Neuronal stem cell (in vitro differentiated cells): ENCODE data around the gene ADGRV1.

Experiments used
- DNase-seq: peaks from one replicate; pipeline ENCODE4 v3.0.0-alpha.2; 2013; ENCODE audit warnings: low spot score
- H2AFZ ChIP-seq: one replicate; pipeline ENCODE4 v1.6.1; 2013; ENCODE audit warnings: mild to moderate bottlenecking, low read length, inconsistent platforms
- H2AK5ac ChIP-seq: 2 replicates; pipeline ENCODE4 v1.6.1; 2013; ENCODE audit warnings: low read depth, mild to moderate bottlenecking, inconsistent platforms, low read length, moderate library complexity, mixed read lengths
- H2BK120ac ChIP-seq: 2 replicates; pipeline ENCODE4 v1.6.1; 2013; ENCODE audit warnings: low read depth, mild to moderate bottlenecking, inconsistent platforms, low read length, moderate library complexity, mixed read lengths
- H2BK12ac ChIP-seq: one replicate; pipeline ENCODE4 v1.6.1; 2013; ENCODE audit warnings: low read length, inconsistent platforms
- H2BK15ac ChIP-seq: 2 replicates; pipeline ENCODE4 v1.6.1; 2013; ENCODE audit warnings: mild to moderate bottlenecking, low read length, inconsistent platforms, mixed read lengths
- H2BK5ac ChIP-seq: one replicate; pipeline ENCODE4 v1.6.1; 2013; ENCODE audit warnings: inconsistent platforms, mild to moderate bottlenecking, low read length, moderate library complexity
- H3K14ac ChIP-seq: one replicate; pipeline ENCODE4 v1.6.1; 2013; ENCODE audit warnings: low read length, inconsistent platforms
- H3K18ac ChIP-seq: 2 replicates; pipeline ENCODE4 v1.6.1; 2013; ENCODE audit warnings: low read length, inconsistent platforms
- H3K23ac ChIP-seq: 2 replicates; pipeline ENCODE4 v1.6.1; 2013; ENCODE audit warnings: low read depth, mild to moderate bottlenecking, mixed read lengths, low read length, inconsistent platforms; ENCODE audit not compliant: poor library complexity
- H3K27ac ChIP-seq: replicated peaks from 3 replicates; pipeline ENCODE4 v1.5.1; 2013; ENCODE audit warnings: low read length, inconsistent platforms
- H3K27me3 ChIP-seq, 3 experiments: 2 replicates each; pipeline ENCODE4 v1.6.1; 2013; ENCODE audit warnings: low read length in 3 of 3, mild to moderate bottlenecking in 2 of 3, inconsistent platforms in 1 of 3, low read depth in 1 of 3, mixed read lengths in 1 of 3, moderate library complexity in 1 of 3; ENCODE audit not compliant: control insufficient read depth in 3 of 3, insufficient read depth in 3 of 3
- H3K36me3 ChIP-seq, 2 donors: replicated peaks in 1 of 2; 2 replicates each; pipeline ENCODE4 v1.6.1; 2013; ENCODE audit warnings: low read length in 2 of 2; ENCODE audit not compliant: control insufficient read depth in 2 of 2, insufficient read depth in 2 of 2
- H3K4ac ChIP-seq: 2 replicates; pipeline ENCODE4 v1.6.1; 2013; ENCODE audit warnings: inconsistent platforms, mild to moderate bottlenecking, low read length, moderate library complexity
- H3K4me1 ChIP-seq, 2 donors: 1 replicate in 1 of 2; 2 replicates in 1 of 2; pipeline ENCODE4 v1.6.1; 2013; ENCODE audit warnings: low read length in 2 of 2, low read depth in 1 of 2; ENCODE audit not compliant: control insufficient read depth in 2 of 2, insufficient read depth in 1 of 2
- H3K4me2 ChIP-seq: one replicate; pipeline ENCODE4 v1.6.1; 2013; ENCODE audit warnings: mild to moderate bottlenecking, low read length, inconsistent platforms; ENCODE audit not compliant: insufficient read depth, poor library complexity, severe bottlenecking
- H3K4me3 ChIP-seq, 2 donors: 2 replicates each; pipeline ENCODE4 v1.5.1; 2013; ENCODE audit warnings: low read length in 2 of 2, mild to moderate bottlenecking in 2 of 2, inconsistent platforms in 1 of 2, moderate library complexity in 1 of 2
- H3K79me1 ChIP-seq: one replicate; pipeline ENCODE4 v1.6.1; 2013; ENCODE audit warnings: low read depth, mild to moderate bottlenecking, inconsistent platforms, low read length, moderate library complexity
- H3K9ac ChIP-seq: one replicate; pipeline ENCODE4 v1.6.1; 2013; ENCODE audit warnings: mild to moderate bottlenecking, low read depth, low read length, inconsistent platforms; ENCODE audit not compliant: poor library complexity
- H3K9me3 ChIP-seq, 2 donors: replicated peaks in 1 of 2; 2 replicates each; pipeline versions ENCODE3 to v1.6.1; 2013; ENCODE audit warnings: low read length in 2 of 2, mild to moderate bottlenecking in 2 of 2, inconsistent platforms in 1 of 2, low read depth in 1 of 2, mixed read lengths in 1 of 2, moderate library complexity in 1 of 2; ENCODE audit not compliant: control insufficient read depth in 2 of 2, insufficient read depth in 1 of 2
- H4K8ac ChIP-seq: one replicate; pipeline ENCODE4 v1.6.1; 2013; ENCODE audit warnings: low read depth, mild to moderate bottlenecking, inconsistent platforms, low read length, moderate library complexity
- H4K91ac ChIP-seq: one replicate; pipeline ENCODE4 v1.6.1; 2013; ENCODE audit warnings: low read length, low read depth, mild to moderate bottlenecking, inconsistent platforms; ENCODE audit not compliant: poor library complexity
- WGBS, 2 donors: extraction: QIAGEN DNeasy Blood & Tissue Kit; methylation state at CpG; one replicate each; pipeline ENCODE4 v1.1.7; 2013; ENCODE audit warnings: missing lambda C conversion rate in 2 of 2, mixed read lengths in 1 of 2; ENCODE audit not compliant: insufficient read length in 2 of 2, insufficient replicate concordance in 1 of 2; ENCODE audit errors: extremely low coverage in 2 of 2; 5-methylcytosine and 5-hydroxymethylcytosine counted together

Gene ADGRV1

DNA sequence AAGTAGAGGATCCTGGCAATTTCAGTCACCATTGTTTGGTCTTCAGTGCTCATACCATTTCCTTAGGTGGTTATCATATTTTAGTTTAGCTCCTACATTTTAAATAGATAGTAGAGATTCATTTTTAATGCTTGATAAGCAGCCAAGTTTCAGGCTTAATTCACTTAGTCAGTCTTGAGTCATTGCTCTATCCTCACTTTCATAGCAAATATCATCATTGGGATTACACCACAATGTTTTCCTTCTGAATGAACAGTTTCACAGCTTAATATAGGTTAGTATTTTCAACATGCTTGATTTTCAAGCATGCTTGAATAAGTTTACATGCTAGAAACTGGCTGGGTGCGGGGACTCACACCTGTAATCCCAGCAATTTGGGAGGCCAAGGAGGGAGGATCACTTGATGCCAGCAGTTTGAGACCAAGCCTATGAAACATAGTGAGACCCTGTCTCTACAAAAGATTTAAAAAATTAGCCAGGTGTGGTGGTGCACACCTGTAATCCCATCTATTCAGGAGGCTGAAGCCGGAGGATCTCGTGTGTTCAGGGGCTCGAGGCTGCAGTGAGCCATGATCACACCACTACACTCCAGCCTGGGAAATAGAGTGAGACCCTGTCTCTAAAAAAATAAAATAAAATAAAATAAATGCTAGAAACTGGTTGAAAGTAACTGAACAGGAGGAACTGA lies 339.9 kb downstream of the ADGRV1 start:
- H3K23ac ChIP-seq = no peak overlapping the region
- H3K27me3 ChIP-seq = no peaks in the 10 kb centered on the region
- no peak overlapping the region for H2BK5ac ChIP-seq
- no peaks in the 10 kb centered on the region for H3K9me3 ChIP-seq
- no peak overlapping the region for H3K18ac ChIP-seq
- no peak overlapping the region for H2BK12ac ChIP-seq
- H3K27ac ChIP-seq = no peak overlapping the region
- no peak overlapping the region for H4K8ac ChIP-seq
- H3K9ac ChIP-seq = no peak overlapping the region
- no CpG with 5 or more reads among the region's 4 CpGs for WGBS, 2 donors
- H3K4me3 ChIP-seq = no peak overlapping the region
- H2AK5ac ChIP-seq = no peak overlapping the region
- H3K4ac ChIP-seq = no peak overlapping the region
- no peak for DNase-seq
- H2BK15ac ChIP-seq = no peak overlapping the region
- H3K4me1 ChIP-seq = no peaks in the 10 kb centered on the region
- H3K36me3 ChIP-seq = peaks cover 0 to 6% of the 10 kb centered on the region in 2 donors
- no peaks in the 10 kb centered on the region for H3K79me1 ChIP-seq
- no peak overlapping the region for H3K14ac ChIP-seq
- no peak overlapping the region for H2AFZ ChIP-seq
- H3K4me2 ChIP-seq = no peak overlapping the region
- H4K91ac ChIP-seq = no peak overlapping the region
- no peak overlapping the region for H2BK120ac ChIP-seq

DNA sequence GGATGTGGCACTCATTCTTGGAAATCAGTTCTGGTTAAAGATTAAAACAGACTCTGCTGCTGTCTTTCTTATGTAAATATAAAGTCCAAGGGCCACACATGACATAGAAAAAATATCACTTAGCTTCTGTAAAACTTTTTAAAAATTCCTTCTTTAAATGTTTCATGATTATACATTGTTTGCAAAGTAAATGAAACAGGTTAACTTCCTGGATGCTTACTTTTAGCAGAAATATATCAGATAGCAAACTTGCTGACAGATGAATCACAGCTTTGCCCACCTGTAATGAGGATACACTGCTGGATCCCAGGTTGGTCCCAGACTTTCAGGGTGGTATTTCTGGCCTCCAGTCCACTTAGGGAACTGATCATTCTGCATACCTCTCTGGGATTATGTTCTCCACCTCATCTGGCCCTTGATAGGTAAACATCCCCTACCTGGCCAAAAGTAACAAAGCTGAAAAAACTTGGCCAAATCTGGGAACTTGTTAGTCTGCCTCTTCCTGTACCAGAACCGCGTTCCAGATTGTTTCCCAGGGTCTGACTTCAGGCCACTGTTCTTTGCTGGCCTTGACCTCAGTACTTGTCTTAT lies 340.5 kb downstream of the ADGRV1 start:
- H2AK5ac ChIP-seq = no peak overlapping the region
- H4K91ac ChIP-seq = no peak overlapping the region
- H2BK120ac ChIP-seq = no peak overlapping the region
- no peak overlapping the region for H2BK5ac ChIP-seq
- H2BK12ac ChIP-seq = no peak overlapping the region
- H2AFZ ChIP-seq = no peak overlapping the region
- no peak overlapping the region for H4K8ac ChIP-seq
- peaks cover 0 to 6% of the 10 kb centered on the region in 2 donors for H3K36me3 ChIP-seq
- no peak overlapping the region for H3K27ac ChIP-seq
- H3K27me3 ChIP-seq = no peaks in the 10 kb centered on the region
- H3K9ac ChIP-seq = no peak overlapping the region
- H3K4me3 ChIP-seq = no peak overlapping the region
- no CpG with 5 or more reads among the region's 2 CpGs for WGBS, 2 donors
- no peak overlapping the region for H3K4ac ChIP-seq
- H3K79me1 ChIP-seq = no peaks in the 10 kb centered on the region
- H3K9me3 ChIP-seq = no peaks in the 10 kb centered on the region
- no peak overlapping the region for H2BK15ac ChIP-seq
- H3K18ac ChIP-seq = no peak overlapping the region
- no peak overlapping the region for H3K14ac ChIP-seq
- no peaks in the 10 kb centered on the region for H3K4me1 ChIP-seq
- H3K4me2 ChIP-seq = no peak overlapping the region
- no peak for DNase-seq
- no peak overlapping the region for H3K23ac ChIP-seq

GRCh38 chr5:90901261-90901660 lies 342.7 kb downstream of the ADGRV1 start:
- Histone ChIP-seq H2AFZ (no peak overlapping the region), H3K36me3 (no peaks in the 10 kb centered on the region), H2BK15ac (no peak overlapping the region), H2BK5ac (no peak overlapping the region), H2BK120ac (no peak overlapping the region), H3K27me3 (no peaks in the 10 kb centered on the region), H3K9me3 (no peaks in the 10 kb centered on the region), H3K18ac (no peak overlapping the region), H2BK12ac (no peak overlapping the region), H3K4ac (no peak overlapping the region), H4K8ac (no peak overlapping the region), H3K9ac (no peak overlapping the region), H3K23ac (no peak overlapping the region), H4K91ac (no peak overlapping the region), H3K79me1 (no peaks in the 10 kb centered on the region), H2AK5ac (no peak overlapping the region), H3K4me1 (no peaks in the 10 kb centered on the region), H3K14ac (no peak overlapping the region), H3K4me2 (no peak overlapping the region), H3K27ac (no peak overlapping the region), H3K4me3 (no peak overlapping the region)
- no peak for DNase-seq

DNA sequence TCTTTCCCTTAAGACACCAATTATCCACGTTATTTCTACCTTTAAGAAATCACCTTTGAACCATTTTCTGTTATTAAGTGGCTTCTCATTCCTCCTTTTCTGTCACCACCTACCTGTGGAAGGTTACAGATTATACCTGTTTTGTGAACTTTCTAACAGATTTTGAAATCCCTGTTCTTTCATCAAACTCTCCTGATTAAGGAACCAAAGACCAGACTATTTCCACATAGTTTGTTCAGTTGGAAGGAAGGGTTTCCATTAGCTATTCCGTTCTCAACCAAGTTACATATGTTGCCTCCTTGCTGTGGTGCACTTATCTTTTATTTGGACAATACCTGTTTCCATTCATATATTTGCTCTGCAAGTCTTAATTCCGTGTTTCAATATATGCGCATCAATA lies 343.6 kb downstream of the ADGRV1 start:
- H3K4me2 ChIP-seq = no peak overlapping the region
- no peak overlapping the region for H4K8ac ChIP-seq
- no peak overlapping the region for H2AK5ac ChIP-seq
- no peaks in the 10 kb centered on the region for H3K27me3 ChIP-seq
- WGBS, 2 donors = no CpG with 5 or more reads among the region's 4 CpGs
- no peaks in the 10 kb centered on the region for H3K9me3 ChIP-seq
- H3K4ac ChIP-seq = no peak overlapping the region
- no peak overlapping the region for H2BK12ac ChIP-seq
- no peak overlapping the region for H3K18ac ChIP-seq
- no peak overlapping the region for H3K27ac ChIP-seq
- no peak overlapping the region for H2BK120ac ChIP-seq
- H3K9ac ChIP-seq = no peak overlapping the region
- no peak overlapping the region for H2BK5ac ChIP-seq
- H3K14ac ChIP-seq = no peak overlapping the region
- H2AFZ ChIP-seq = no peak overlapping the region
- no peak overlapping the region for H3K4me3 ChIP-seq
- no peaks in the 10 kb centered on the region for H3K4me1 ChIP-seq
- H3K79me1 ChIP-seq = no peaks in the 10 kb centered on the region
- DNase-seq = no peak
- no peak overlapping the region for H2BK15ac ChIP-seq
- no peak overlapping the region for H4K91ac ChIP-seq
- H3K36me3 ChIP-seq = no peaks in the 10 kb centered on the region
- H3K23ac ChIP-seq = no peak overlapping the region
